NCI-H748 (cell line): ENCODE measurements around the gene FOXL1.
"Not testable (repeated sequence)": the region's sequence is repeated elsewhere in the genome, so short reads cannot be mapped to it uniquely, and the experiment has no call there.

ENCODE experiments used
- DNase-seq: peaks from one replicate; lab custom pipeline; 2025; ENCODE audit not compliant: unreplicated experiment; lab: John Stamatoyannopoulos, UW

FOXL1 gene

DNA sequence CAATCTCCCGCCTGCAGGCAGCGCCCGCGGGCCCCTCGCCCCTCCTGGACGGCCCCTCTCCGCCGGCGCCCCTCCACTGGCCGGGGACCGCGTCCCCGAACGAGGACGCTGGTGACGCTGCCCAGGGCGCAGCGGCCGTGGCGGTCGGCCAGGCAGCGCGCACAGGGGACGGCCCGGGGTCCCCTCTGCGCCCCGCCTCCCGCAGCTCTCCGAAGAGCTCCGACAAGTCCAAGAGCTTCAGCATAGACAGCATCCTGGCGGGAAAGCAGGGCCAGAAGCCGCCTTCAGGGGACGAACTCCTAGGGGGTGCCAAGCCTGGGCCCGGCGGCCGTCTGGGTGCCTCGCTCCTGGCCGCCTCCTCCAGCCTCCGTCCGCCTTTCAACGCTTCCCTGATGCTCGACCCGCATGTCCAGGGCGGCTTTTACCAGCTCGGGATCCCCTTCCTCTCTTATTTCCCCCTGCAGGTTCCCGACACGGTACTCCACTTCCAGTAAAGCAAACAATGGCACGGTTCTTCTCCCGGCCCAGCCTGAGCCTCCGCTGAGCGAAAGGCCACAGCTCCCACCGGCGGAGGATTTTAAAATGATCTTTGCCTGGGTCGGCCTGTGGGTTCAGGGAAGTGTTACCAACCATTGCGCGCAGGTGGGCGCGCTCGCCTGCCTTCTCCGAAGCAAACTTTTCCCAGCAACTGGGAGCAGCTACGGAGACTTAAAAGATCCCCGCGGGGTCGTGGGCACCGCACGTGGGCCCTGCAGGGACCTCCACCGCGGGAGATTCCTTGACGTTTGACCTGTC is 1.1 kb downstream of the FOXL1 start:
- no peak for DNase-seq

- DNase-seq: no peak
These were observed 1.9 kb downstream of the FOXL1 start for GRCh38 chr16:86580063-86580790.

- no peak for DNase-seq
These were observed 2.4 kb downstream of the FOXL1 start for GRCh38 chr16:86580791-86581170.

DNA sequence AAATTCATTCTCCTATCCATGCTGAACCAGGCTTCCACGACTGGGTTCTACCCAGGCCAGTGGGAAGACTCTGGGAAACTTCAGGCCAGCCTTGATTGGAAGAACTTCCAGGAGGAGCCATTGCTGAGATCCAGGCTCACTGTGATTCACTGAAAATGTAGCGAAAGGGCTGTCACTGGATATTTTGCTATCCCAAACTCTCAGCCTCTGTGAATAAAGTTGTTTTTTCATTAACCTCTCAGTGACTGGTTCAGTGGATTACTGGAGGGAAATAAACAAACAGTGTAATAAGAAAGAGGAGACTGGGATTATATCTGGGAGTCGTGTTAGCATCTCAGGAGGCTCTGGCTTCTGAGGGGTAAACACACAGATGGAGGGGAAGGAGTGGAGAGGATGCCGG is 3.1 kb downstream of the FOXL1 start:
- DNase-seq: no peak

DNA sequence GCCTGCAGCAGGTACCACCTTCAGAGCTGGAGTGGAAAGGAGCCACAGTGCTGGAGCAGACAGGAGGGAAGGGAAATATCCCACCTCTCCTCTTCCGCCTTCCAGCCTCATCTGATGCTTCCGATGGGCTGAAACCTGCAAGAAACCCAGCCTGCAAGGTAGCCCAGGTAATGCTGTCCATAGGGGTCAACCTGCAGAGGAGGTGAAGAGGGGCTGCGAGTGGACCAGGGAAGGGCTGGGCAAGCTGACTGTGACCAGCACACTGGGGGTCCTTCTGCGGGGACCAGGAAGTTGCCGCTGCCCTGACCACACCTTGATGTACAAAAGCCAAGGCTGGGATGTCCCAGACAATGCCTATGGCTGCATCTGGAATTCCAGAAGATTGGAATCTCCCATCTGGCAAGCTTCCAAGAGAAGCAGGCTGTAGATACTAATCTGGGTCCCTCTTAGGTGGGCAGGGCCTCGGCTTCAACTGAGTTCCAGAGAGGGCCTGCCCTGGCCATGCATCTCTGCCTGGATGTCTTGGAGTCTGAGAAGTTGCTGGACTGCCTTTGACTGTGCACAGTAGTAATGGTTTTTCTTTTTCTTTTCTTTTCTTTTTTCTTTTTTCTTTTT is 5.8 kb downstream of the FOXL1 start:
- no peak for DNase-seq

DNA sequence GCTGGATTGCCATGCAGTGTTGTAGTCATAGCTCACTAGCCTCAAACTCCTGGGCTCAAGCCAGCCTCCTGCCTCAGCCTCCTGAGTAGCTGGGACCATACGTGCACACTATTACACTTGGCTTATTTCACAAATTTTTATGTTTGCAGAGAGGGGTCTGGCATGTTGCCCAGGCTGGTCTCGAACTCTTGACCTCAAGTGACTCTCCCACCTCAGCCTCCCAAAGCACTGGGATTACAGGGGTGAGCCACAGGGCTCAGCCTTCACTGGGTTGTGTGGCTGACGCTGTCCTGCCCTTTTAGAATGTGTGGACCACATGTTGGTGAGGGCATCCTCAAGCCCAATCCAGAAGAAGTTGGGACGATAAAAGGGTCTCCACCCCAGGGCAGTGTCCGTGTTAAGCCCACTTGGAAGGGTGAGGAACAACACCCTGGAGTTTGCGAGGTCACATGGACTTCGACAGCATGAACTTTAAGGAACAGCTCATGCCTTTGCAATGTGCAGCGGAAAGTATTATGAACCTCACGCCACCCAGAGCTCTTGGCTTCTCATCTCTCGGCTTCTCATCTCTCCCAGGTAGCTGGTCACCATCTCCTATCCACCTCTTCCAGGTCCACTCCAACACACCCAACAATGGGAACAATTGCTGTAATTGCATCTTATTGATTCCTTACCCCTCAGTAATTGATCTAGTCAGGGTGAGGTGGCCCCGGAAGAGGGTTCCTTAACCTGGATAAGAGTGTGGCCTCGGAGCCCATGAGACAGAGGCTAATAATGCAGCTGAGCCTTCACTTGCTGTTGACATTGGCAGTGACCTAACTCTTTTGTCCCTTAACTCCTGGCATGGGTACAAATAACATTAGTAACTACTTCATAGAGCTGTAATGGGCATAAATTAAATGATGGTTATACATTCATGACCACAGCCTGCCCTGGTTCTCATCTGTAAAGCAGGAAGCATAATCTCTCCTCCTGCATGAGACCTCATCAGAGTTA is 6.7 kb downstream of the FOXL1 start:
- no peak for DNase-seq

DNA sequence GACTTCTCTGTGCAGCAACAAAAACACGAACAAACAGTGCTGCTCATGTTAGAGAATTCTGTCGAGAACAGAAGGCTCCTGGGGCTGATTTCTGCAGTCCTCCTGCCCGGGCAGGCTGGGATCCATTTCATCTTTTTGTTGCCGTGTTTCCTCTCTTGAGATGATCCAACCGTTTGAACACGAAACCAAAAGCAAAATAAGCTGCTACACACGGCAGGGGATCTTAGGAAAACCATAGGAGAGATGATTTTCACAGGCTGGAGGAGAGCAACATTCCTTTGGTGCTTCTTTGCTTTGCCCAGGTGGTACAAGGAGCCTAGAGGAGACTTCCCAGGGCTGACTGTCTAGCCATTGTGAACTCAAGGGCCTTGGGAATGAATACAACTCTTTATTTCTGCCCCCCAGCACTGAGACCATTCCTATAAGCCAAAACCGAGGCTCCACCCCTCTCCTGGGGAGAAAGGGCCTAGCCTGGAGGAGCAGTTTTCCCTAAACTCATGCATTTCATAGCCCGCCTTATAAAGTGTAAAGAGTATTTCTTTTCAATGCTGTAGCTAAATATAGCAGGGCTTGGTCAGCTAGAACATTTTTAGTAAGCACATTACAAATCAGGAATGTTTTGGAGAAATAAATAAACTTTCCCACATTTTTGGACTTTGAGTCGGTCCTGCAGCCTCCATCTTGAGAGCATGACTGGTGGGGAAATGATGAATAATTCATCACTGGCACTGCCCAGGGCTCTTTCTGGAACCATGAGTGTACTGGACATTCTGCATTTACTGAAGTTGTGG is 7.7 kb downstream of the FOXL1 start:
- DNase-seq: no peak

DNA sequence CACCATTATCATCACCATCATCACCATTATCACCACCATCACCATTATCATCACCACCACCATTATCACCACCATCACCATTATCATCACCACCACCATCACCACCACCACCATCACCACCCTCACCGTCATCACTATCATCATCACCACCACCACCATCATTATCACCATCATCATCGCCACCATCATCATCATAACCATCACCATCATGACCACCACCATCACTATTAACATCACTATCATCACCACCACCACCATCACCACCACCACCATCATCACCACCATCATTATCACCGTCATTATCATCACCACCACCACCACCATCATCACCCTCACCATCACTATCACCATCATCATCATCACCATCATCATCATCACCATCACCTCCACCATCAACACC is 9.1 kb downstream of the FOXL1 start:
- no peak for DNase-seq

GRCh38 chr16:86587955-86588354 is 9.6 kb downstream of the FOXL1 start:
- not testable (repeated sequence) for DNase-seq

DNA sequence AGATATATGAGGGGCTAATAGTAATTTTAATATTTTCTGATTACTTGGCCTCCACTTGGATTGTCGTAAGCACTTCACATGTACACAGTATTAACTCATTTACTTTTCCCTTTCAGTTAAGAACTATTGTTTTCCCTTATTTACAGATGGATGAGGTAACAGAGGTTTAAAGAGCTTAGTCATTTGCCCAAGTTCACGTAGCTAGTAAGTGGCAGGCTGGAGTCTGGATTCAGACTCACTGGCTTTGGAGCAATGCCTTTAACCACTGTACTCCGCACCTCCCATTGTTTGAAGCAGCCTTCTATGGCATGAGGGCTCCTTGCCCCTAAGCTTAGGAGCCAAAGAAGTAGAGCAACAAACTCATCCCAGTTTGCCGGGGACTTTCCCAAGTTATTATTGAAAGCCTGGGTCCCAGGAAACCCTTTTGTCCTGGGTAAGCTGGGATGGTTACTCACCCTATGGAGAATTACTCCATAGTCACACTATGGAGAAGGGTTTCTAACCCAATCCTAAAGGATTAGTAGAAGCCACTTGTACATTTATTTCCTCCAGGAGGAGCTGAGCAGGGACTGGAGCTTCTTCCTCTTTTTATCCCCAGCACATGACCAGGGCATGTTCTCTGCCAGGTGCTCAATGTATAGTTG is 12.3 kb downstream of the FOXL1 start:
- DNase-seq: no peak

DNA sequence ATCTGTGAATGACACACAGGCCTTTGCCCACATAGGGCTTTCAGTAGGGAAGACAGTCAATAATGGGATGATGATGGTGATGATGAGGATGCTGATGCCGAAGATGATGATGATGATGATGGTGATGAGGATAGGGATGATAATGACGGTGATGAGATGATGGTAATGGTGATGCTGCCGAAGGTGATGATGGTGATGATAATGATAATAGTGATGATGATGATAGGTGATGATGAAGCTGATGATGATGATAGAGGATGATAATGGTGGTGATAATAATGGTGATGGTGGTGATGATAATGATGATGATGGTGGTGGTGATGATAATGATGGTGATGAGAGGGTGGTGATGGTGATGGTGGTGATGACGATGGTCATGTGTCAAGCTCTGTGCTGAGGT is 12.9 kb downstream of the FOXL1 start:
- no peak for DNase-seq

- DNase-seq: no peak
These were observed 15.7 kb downstream of the FOXL1 start for GRCh38 chr16:86593913-86594620.

GRCh38 chr16:86594721-86595120 is 16.4 kb downstream of the FOXL1 start:
- DNase-seq: no peak

DNA sequence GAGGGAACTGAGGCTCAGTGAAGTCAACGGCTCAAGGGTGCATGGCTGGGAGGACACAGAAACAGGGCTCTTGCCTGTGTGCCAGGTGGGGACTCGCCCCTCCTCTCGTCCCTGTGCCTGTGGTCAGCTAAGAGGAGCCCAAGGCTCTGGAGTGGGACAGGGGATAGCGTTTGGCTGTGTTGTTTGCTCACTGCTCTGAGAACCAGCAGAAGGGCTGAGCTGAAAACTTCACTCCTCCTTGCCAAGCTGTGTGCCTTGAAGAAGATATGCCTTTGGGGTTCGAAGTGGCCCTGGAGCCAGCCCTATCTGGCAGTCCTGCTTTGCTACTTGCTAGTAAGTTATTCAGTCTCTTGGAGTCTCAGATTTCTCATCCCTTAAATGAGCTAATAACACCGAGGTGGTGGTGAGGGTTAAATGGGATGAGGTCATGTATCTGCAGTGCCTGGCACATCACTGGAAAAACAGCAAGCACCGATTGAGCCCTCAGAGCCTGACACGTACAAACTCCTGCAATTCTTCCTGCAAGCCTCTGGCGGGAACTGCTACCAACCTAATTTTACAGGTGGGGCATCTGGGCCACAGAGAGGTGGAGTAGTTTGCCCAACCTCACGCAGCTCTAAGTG is 17.7 kb downstream of the FOXL1 start:
- DNase-seq: no peak

DNA sequence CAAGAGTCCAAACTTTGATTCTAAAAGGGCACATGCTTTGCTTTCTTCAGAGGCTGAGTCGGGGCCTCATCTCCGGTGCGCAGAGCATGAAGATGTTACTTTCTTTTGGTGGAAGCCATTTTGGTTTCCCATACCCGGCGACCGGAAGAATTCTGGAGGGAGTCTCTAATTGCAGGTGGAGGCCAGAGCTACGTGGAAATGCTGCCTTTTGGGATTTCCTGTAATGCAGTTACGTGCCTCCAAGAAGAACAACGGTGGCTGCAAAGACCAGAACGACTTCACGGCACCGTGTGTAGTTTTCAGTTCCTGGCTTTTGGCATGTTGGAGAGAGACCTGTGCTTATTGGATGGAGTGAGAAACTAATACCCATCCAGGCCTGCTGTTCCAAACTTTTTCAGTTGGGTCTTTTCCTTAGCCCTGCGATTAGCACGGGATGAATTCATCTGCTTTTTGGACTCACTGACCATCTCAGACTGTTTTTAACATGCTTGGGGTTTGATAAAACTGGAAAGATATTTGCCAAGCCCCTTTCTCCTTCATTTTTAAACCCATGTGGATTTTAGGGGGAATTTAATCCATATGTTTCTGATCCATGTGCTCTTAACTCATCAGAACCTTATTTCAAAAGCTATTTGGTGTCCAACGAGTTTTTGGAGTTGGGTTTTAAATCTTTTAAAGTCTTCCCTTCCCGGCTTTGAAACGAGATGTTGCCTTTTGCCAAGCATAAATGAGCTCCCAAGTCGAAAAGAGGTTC is 19.0 kb downstream of the FOXL1 start:
- no peak for DNase-seq

DNA sequence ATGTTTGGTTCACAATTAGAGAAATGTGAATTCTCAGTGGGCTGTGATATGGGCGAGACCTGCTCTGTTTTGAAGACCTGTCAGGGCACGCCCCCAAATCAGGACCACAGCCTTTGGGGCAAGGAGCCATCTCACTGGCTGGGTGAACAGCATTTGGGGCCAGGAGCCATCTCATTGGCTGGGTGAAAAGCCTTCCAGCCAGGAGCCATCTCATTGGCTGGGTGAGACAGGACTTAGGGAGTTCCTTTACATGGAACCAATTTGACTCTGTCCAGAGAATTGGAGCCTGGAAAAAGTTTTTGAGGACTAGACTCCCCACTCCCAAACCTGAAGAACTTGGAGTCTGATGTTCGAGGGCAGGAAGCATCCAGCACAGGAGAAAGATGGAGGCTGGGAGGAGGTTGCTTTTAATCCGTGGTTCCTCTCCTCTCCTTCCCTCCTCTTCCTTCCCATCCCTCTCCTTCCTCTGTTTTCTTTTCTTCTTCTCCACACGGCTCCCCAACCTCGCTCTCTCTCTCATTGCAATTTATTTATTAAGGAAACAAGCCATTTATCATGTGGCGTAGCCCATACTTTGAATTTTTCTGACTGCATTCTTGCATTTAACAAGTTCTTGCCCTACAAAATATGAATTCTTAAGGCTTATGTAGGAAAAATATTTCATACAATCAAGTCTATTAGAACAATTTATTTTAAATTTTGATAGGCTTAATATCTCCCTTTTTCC is 19.7 kb downstream of the FOXL1 start:
- no peak for DNase-seq
